ENCODE data around the gene GSX2. TPM values are rescaled to one million over a fixed set of nuclear protein-coding genes. Genes with fewer than 3 reads are reported as not detected.

Gene GSX2
- total RNA-seq, 1 donor = not detected

DNA sequence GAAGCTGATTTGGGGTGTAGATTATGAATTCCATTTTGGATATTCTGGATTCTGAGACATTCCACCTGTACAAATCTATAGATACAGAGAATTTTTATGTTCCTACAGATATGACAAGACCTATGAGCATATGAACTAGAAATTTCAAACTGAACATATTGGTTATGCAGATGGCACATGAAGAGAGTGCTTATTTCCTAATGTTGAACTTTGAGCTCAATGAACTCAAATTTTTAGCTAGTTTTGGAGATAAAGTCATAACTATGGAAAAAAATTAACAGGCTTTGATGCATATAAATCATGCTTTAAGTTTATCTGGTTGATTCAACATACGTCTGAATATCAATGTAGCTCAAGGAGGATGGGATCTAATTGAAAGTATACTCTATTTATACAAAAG, 44.5 kb upstream of the GSX2 start:
- Histone ChIP-seq H3K79me2 (ENCODE audit: insufficient read depth, low read length) (peaks cover 100% of the 10 kb centered on the region), H4K20me1 (ENCODE audit: insufficient read depth, low read length) (peaks cover 71% of the 10 kb centered on the region), H3K36me3 (ENCODE audit: insufficient read depth, low read length) (no peaks in the 10 kb centered on the region), H3K4me3 (ENCODE audit: insufficient read depth, low read length) (no peak overlapping the region), H3K4me1 (ENCODE audit: insufficient read depth, low read length) (peaks cover 35% of the 10 kb centered on the region), H2AFZ (ENCODE audit: low read length) (no peak overlapping the region), H3K27me3 (ENCODE audit: insufficient read depth, low read length) (no peaks in the 10 kb centered on the region), H3K9me3 (ENCODE audit: low read depth, low read length) (no peaks in the 10 kb centered on the region), H3K4me2 (ENCODE audit: insufficient read depth, low read length) (no peak overlapping the region), H3K27ac (ENCODE audit: low read depth, low read length) (no peak overlapping the region)
- no peak for DNase-seq (ENCODE audit: insufficient read length, low spot score, missing footprints)
- TF ChIP-seq, protein P1, sequence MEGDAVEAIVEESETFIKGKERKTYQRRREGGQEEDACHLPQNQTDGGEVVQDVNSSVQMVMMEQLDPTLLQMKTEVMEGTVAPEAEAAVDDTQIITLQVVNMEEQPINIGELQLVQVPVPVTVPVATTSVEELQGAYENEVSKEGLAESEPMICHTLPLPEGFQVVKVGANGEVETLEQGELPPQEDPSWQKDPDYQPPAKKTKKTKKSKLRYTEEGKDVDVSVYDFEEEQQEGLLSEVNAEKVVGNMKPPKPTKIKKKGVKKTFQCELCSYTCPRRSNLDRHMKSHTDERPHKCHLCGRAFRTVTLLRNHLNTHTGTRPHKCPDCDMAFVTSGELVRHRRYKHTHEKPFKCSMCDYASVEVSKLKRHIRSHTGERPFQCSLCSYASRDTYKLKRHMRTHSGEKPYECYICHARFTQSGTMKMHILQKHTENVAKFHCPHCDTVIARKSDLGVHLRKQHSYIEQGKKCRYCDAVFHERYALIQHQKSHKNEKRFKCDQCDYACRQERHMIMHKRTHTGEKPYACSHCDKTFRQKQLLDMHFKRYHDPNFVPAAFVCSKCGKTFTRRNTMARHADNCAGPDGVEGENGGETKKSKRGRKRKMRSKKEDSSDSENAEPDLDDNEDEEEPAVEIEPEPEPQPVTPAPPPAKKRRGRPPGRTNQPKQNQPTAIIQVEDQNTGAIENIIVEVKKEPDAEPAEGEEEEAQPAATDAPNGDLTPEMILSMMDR (IDR thresholded peaks at IDR 0.05; ENCODE audit: extremely low read depth, low read depth, low read length) = no peak

- peaks cover 33% of the 10 kb centered on the region for H3K4me1 ChIP-seq (ENCODE audit: insufficient read depth, low read length)
Measured at GRCh38 chr4:54056360-54056759, 43.6 kb upstream of the GSX2 start.

DNA sequence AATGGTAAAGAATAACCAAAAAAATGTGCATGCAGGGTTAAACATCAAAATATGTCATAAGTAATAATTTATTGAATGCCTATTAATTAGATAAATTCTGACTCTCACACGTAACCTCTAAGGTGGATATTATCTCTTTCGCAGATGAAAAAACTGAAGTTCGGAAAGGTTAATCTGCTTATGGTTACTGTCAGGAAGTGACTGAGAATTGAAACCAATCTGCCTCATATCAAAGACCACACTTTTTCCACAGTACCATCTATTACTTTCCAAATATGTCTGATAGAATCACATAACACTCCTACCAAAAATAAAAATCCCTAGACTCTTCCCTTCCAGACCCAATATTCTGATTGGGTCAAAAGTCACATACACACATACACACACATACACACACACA, 41.8 kb upstream of the GSX2 start:
- Histone ChIP-seq H2AFZ (ENCODE audit: low read length) (no peak overlapping the region), H3K36me3 (ENCODE audit: insufficient read depth, low read length) (no peaks in the 10 kb centered on the region), H3K27me3 (ENCODE audit: insufficient read depth, low read length) (no peaks in the 10 kb centered on the region), H4K20me1 (ENCODE audit: insufficient read depth, low read length) (peaks cover 82% of the 10 kb centered on the region), H3K9me3 (ENCODE audit: low read depth, low read length) (no peaks in the 10 kb centered on the region), H3K4me1 (ENCODE audit: insufficient read depth, low read length) (peaks cover 45% of the 10 kb centered on the region), H3K27ac (ENCODE audit: low read depth, low read length) (no peak overlapping the region), H3K4me2 (ENCODE audit: insufficient read depth, low read length) (no peak overlapping the region), H3K79me2 (ENCODE audit: insufficient read depth, low read length) (peaks cover 100% of the 10 kb centered on the region), H3K4me3 (ENCODE audit: insufficient read depth, low read length) (no peak overlapping the region)
- DNase-seq (ENCODE audit: insufficient read length, low spot score, missing footprints) = no peak
- TF ChIP-seq, protein P1 (IDR thresholded peaks at IDR 0.05; ENCODE audit: extremely low read depth, low read depth, low read length) = no peak

More at GRCh38 chr4:54056360-54056759, 43.6 kb upstream of the GSX2 start:
- H3K4me3 ChIP-seq (ENCODE audit: insufficient read depth, low read length) = no peak overlapping the region
- peaks cover 71% of the 10 kb centered on the region for H4K20me1 ChIP-seq (ENCODE audit: insufficient read depth, low read length)
- H3K27me3 ChIP-seq (ENCODE audit: insufficient read depth, low read length) = no peaks in the 10 kb centered on the region
- H3K9me3 ChIP-seq (ENCODE audit: low read depth, low read length) = no peaks in the 10 kb centered on the region
- H2AFZ ChIP-seq (ENCODE audit: low read length) = no peak overlapping the region
- H3K27ac ChIP-seq (ENCODE audit: low read depth, low read length) = no peak overlapping the region
- peaks cover 100% of the 10 kb centered on the region for H3K79me2 ChIP-seq (ENCODE audit: insufficient read depth, low read length)
- DNase-seq (ENCODE audit: insufficient read length, low spot score, missing footprints) = no peak
- TF ChIP-seq, protein P1 (IDR thresholded peaks at IDR 0.05; ENCODE audit: extremely low read depth, low read depth, low read length) = no peak
- H3K36me3 ChIP-seq (ENCODE audit: insufficient read depth, low read length) = no peaks in the 10 kb centered on the region
- no peak overlapping the region for H3K4me2 ChIP-seq (ENCODE audit: insufficient read depth, low read length)

DNA sequence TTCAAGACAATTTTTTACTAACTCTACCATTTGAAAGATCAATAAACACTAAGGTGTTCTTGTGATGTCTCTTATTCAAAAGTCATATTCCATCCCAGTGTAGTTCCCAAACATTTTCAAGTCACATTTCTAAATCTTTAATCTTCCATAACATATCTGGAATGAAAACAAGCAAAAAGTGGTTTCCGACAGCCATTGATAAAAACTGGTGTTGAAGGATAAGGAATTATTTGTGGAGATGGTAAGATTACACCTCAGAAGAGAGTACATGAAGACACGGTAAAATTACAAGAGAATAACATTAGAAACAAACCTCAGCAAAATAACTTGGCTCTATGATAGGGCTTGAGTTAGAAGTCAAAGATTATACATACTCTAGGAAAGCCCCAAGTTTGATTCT, 39.8 kb upstream of the GSX2 start:
- Histone ChIP-seq H3K27ac (ENCODE audit: low read depth, low read length) (no peak overlapping the region), H3K79me2 (ENCODE audit: insufficient read depth, low read length) (peaks cover 92% of the 10 kb centered on the region), H3K9me3 (ENCODE audit: low read depth, low read length) (no peaks in the 10 kb centered on the region), H3K4me3 (ENCODE audit: insufficient read depth, low read length) (peak overlapping the region; percentile 57), H3K27me3 (ENCODE audit: insufficient read depth, low read length) (no peaks in the 10 kb centered on the region), H2AFZ (ENCODE audit: low read length) (no peak overlapping the region), H3K4me2 (ENCODE audit: insufficient read depth, low read length) (peak overlapping the region; percentile 93), H3K4me1 (ENCODE audit: insufficient read depth, low read length) (peaks cover 49% of the 10 kb centered on the region), H3K36me3 (ENCODE audit: insufficient read depth, low read length) (no peaks in the 10 kb centered on the region), H4K20me1 (ENCODE audit: insufficient read depth, low read length) (peaks cover 69% of the 10 kb centered on the region)
- DNase-seq (ENCODE audit: insufficient read length, low spot score, missing footprints) = no peak
- TF ChIP-seq, protein P1 (IDR thresholded peaks at IDR 0.05; ENCODE audit: extremely low read depth, low read depth, low read length) = no peak
